GM19035 (cell line): ENCODE measurements around the gene MICAL2.

Experiments
- ATAC-seq: cut with Tn5 transposase; IDR thresholded peaks from one replicate; pipeline ENCODE4 v1.9.1; 2021; ENCODE audit not compliant: unreplicated experiment

MICAL2 gene

DNA sequence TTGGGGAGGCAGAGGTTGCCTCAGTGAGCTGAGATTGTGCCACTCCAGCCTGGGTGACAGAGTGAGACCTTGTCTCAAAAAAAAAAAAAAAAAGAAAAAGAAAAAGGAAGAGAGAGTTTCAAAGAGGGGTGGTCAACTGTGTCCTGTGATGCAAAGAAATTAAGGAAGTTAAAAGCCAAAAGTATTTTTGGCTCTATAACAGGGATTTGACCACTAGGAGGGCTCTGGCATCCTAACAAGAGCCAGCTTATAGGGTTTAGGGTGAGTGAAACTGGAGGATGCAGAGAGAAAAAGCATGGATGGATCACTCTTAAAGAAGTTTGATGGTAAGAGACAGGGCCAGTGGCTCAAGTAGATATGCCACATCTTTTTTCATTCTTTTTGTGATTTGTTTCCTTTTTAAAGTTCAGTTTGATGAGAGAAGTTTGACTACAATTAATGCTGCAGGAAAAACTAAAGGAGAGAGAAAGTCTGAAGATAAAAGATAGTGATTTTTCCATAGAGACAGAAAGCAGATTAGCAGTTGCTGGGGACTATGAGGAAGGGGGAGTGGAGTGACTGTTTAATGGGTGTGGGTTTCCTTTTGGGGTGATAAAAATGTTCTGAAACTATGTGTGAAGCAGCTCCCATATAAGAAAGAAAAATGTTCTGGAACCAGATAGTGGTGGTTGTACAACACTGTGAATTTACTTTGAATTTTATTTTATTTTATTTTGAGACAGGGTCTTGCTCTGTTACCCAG lies 11.1 kb upstream of the MICAL2 start:
- ATAC-seq: no peak

GRCh38 chr11:12100429-12100828 lies 10.0 kb upstream of the MICAL2 start:
- no peak for ATAC-seq

GRCh38 chr11:12100841-12101242 lies 9.5 kb upstream of the MICAL2 start:
- no peak for ATAC-seq

DNA sequence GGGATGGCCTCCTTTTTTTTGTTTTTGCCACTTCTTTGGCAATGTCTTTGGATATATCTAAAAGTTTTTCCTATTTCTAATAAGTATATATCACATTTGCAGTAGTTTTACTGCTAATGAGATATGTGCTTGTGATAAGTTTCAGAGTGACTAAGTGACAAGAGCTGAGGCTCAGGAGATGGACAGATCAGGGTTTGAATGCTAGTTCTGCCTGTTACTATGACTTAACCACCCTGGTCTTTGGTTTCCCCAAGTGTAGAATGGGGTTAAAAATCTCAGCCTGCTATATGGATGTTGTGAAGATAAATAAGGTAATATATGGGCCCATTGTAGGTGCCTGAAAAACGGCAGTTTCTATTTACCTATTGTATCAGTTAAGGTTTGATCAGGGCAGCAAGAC lies 9.1 kb upstream of the MICAL2 start:
- ATAC-seq: no peak

- ATAC-seq: no peak
Observed at GRCh38 chr11:12102588-12103410, 7.6 kb upstream of the MICAL2 start.

GRCh38 chr11:12103411-12104225 lies 6.8 kb upstream of the MICAL2 start:
- ATAC-seq: no peak

DNA sequence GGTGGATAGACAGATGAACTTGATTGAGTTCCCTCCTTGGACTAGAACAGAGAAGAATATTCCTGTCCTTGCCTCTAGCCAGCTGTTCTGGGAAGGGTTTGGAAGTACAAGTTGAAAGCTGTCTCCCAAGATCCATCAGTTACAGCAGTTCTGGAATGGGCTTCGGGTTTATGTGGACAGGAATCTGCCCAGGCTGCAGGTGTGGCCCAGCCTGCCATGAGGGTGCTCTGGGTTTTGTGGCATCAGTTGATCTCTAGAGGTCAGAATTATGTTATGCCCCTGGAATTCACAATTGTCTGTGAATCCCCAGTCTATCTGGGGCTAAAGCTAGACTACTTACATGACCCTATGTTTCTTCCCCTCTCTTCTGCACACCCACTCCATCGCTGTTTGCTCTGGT lies 4.9 kb upstream of the MICAL2 start:
- no peak for ATAC-seq

DNA sequence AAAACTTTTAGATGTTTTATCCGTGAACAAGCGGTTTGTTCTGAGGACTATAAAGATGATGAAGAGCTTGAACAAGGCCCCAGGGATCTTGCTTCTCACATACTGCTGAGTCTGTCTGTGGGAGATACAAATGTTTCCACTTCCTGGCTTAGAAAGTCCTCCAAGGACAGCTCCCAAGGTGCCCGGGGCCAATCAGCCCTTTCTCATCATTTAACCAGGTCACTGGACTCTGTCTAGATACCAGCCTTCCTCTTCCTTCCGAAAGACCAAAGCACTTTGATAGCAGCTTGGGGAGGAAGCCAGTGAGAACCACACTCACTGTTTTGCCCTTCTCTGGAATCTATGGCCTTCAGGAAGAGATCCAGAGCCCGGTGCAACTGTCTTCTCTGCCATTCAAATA lies 4.3 kb upstream of the MICAL2 start:
- no peak for ATAC-seq

DNA sequence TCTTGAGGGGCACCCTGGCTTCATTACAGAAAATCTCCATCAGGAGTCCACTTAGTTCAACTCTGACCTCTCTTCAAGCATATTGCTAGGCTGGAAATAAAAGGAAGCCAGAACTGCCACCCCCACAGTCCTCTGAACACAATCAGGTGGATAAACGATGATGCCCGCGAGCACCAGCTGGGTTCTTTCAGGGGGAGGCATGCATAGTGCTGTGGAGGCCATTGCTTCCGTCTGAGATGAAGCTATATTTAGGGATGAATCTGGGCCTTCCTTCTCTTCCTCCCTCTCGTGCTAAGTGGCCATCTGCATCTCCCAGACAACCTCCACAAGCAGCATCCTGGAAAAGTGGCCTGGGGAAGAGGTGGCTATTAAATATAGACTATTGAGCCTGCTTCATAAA lies 3.9 kb upstream of the MICAL2 start:
- ATAC-seq: no peak

DNA sequence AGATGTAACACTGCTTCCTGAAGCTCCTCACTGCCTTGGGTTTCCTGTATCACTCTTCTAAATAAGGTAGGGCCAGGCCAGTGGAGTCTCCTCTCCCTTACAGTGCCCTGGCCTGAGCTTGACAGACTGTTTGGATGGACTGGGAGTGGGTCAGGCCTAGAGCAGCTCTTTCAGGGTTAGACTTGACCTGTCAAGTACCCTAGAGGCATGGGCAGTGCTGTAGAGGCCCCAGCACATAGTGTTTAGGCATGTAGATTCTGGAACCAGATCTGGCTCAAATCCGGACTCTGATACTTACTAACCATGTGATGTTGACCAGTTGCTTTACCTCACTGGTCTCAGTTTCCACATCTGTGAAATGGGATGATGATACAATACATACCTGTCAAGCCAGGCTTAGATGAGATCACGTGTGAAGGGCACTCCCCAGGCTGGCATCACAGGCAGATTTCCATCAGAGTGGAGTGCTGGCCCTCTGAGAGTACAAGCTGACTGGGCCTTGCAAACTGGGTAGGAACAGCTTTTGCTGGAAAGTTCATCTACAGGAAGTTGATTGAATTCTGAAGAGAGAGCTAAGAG lies 1.4 kb upstream of the MICAL2 start:
- ATAC-seq: no peak

DNA sequence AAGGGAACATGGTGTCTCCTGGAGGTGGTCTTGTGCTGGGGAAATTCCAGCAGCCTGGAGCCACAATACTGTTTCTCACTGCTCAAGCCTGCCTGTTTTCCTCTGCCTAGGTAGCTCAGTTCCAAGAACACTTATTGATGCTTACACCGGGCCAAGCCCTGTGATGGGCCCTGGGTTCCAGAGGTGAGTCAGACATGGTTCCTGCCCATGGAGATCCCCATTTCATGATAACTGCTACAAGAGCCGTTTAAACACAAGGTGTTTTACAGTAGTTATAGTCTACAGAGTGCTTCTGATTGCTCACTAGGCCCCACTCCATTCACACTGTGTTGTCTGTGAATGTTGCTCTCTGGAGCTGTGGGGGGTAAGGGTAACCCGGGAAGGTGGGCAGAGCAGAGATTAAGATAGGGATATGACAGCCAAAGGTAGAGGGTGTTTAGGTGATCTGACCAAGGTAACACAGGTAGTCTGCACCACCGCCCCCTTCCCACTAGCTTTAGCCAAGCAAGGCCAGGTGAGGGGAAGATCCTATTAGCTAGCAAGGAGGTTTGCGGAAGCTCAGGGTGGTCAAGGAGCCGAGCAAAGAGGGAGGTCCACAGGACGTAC lies 696 bp upstream of the MICAL2 start:
- no peak for ATAC-seq

DNA sequence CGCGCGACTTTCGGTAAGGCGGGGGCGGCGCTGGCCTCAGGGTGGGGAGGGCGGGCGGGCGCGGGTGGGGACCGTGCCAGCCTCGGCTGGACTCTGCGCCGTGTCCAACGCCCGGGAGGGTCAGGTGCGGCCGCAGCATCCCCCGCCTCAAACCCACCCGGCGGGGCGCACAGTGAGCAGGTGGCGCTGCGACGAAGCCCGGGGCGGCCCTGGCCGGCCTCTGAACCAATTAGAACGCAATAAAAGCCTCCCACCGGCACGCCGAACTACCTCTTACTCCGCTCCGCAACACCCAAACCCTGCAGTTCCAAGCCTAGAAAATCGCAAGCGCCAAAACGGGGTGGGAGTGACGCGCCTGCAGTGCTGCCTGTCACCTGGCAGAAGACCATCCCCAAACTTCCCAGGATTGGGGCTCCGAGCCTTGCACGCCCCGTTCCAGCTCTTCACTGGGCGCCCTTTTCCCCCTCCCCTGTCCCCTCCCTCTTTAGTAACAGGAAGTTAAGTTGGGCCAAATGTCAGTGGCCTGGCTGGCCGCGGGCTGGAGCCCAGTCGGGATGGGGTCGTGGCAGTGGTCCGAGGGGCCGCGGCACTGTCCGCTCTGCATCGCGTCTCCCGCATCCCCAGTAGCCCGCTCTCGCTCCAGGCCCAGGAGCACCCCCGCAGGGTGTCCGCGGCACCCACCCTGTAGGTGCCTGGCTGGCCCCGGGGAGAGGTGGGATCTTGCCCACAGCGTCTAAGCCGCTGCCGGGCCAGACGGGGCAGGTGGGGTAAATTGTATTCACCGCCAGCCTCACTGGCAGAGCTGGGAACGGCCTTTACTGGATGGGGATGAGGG lies 541 bp downstream of the MICAL2 start:
- peak; percentile 37 for ATAC-seq

DNA sequence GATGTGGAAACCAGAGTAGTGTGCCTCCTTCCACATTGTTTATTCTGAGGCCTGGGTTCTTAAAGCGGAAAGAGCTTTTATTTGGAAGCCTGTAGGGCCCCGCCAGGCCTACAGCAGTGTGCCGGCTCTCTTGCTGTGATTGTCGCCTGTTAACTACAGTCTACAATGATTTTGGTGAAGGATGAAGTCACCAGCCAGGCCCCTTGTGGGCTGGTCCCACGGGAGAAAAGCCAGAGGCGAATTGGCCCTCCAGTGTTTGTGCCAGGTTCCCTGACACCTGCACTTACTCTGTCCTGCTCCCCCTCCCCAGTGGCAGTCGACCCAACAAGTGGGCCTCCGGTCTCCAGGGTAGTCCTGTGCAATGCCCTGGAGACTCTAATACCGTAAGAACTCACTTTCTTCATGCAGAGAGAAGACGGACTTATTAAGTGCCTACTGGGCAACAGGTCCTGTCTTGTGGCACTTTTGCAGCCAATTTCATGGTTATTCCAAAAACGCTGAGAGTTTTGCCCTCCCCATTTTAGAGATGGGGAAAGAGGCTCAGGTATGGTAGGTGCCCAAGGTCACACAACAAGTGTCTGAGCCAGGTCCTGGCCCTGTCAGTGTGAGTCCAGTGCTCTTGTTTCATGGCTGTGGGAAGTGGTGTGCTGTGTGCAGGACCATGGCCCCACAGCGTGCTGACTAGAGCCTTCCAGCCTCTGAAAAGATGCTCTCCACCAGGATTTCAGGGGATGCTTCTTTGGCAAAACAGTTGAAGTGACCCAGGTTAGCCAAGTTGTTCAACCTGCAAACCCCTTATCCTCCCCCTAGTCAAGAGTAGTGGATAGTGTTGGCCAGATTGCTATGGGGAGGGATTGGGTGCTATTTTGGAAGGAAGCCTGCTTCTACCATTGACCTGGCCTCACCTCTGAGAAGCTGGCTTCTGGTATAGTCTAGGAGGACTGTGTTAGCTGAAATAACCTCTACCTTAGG lies 1.4 kb downstream of the MICAL2 start:
- no peak for ATAC-seq

DNA sequence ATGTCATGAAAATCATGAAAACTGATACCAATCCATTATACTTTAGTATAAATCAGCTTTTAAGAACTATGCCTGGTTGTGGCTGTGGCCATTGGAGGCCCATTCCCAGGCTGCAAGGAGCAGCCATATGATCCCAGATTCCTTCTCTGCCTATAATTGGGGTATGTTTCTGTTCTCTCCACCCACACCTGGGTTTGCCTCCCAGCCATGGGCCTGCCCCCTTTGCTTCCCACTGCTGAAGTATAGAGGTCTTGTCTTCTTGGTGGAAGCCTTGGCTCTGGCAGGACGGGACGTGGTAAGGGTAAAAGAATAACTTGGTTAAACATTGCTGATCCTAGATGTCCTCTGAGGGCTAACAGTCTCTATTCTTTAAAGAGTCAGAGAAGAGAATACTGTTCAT lies 2.4 kb downstream of the MICAL2 start:
- ATAC-seq: no peak

GRCh38 chr11:12113294-12113693 lies 2.9 kb downstream of the MICAL2 start:
- no peak for ATAC-seq

DNA sequence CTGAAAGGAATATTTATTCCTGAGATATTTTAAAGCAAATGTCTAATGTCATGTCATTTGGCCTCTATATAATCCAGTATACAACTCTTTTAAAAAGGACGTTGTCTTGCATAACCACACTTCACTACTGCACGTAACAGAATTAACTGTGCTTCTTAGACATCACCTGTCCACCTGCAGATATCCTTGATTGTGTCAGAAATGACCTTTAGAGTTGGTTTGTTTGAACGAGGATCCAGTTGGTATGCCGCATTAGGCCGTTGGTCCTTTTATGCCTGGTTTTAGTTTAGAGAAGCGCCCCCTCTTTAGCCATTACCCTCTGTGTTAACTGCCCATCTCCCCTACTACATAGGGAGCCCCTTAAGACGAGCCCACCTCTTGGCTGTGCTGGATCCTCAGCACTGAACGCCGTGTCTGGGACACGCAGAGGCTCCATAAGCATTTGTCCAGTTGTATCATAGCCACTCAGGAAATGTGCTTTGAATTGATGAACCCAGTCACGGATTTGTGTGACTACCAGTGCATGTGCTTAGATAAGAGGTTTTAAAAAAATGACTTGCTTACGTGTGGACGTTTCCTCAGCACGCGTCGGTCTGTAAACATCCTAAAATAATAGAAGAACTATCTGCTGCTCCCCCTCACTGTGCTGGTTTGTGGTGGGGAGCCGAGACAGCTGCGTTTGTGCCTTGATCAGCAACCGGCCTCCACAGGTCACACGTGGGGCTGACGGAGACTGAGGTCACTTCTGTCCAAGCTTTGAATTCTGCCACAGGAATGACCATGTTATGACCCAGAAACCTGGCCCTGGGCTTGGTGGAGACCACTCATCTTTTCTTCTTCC lies 4.0 kb downstream of the MICAL2 start:
- no peak for ATAC-seq

DNA sequence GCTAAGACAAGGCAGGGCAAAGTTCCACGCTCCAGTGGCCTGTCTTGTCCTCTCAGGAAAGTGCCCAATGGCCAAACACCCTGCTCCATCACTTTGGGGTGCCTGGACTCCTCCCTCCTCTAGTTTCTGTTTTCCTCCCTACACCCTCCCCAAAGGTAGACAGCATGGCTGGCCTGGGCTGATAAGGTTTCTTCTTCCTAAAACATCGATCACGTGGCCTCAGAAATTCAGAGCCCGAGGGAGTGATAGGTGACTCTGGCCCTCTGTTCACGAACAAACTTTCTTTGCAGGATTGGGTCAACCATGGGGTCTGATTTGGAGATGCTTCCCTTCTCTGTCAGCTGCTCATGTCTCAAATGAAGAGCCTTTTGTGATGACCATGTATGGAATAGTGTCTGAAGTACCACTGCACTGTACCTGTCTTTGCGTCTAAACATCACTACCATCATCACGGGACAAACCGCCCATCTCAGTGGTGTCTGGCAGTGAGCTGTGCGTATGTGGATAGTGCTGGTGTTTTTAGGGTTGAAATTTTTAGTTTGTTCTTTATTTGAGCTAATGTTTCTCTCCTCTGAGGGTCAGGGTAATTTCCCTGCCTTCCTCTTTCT lies 6.1 kb downstream of the MICAL2 start:
- ATAC-seq: no peak

DNA sequence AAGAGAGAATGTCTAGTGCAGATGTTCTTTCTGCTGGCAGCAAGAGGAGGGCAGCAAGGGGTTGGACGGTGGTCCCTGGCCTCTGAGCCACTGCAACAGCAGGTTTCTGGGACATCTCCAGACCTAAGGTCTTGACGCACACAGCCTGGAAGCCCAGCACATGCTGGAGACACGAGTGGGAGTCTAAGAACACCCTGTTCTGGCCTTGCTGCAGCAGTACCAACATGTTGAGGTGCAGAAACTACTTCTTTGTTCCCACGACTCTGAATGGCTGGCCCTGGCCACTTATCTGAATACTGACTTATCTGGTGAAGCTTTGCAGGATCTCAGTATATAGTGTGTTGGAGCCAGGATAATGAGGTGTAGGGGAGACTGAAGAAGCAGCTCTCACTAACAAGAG lies 6.8 kb downstream of the MICAL2 start:
- no peak for ATAC-seq
